NCI-H2081 treated with DMSO at 0.1 percent for 48 hours (cell line): ENCODE data around the gene BMP5.
"Not testable (repeated sequence)": the region's sequence is repeated elsewhere in the genome, so short reads cannot be mapped to it uniquely, and the experiment has no call there.

Source experiments
- DNase-seq: peaks from one replicate; lab custom pipeline; 2025; lab: John Stamatoyannopoulos, UW

BMP5 gene

GRCh38 chr6:55875400-55875799 is at the start of gene BMP5:
TSS of gene BMP5 (minus strand) at chr6:55875590. CDS start at chr6:55874865, 725 bp downstream.
- DNase-seq = no peak

- no peak for DNase-seq
These were observed 47.0 kb upstream of the BMP5 start for GRCh38 chr6:55922406-55922805.

DNA sequence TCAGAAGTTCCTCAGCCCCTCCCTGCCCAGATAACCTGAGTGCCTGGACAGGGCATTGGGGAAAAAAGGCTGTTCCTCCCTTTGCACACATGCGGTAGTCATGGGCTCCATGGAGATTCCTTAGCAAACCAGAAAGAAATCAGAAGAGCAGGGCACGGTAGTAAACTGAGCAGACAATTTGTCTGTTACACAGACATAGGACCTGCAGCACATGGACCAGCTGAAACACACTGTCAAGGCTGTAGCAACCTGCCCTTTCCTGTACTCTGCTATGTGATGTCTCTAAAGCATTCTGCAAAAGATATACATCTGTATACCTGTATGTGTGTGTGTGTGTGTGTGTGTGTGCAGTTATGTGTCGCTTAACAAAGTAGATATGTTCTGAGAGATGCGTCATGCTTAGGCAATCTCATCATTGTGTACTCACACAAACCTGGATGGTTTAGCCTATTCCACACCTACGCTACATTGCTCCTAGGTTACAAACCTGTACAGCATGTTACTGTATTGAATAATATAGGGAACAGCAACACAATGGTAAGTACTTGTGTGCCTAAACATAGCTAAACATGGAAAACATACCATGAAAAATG is 44.4 kb upstream of the BMP5 start:
- DNase-seq = no peak

DNA sequence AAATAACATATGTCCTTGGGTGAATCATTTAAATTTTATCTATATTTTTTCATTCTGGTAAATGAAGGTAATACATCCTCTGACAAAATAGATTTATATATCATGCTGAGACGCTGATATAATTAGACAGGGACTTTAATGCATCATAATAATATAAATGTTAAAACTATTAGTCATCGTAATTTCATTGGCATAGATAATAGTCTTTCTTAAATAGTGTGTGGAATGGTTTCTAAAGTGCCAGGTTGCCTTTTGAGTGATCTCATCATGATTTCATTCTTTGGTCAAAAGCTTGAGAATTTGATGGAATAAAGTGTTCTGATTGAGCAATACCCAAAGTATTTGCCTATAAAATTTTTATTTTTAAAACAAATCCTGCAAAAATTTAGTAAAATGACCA is 43.2 kb upstream of the BMP5 start:
- no peak for DNase-seq

- DNase-seq = no peak
These were observed 42.5 kb upstream of the BMP5 start for GRCh38 chr6:55917751-55918415.

GRCh38 chr6:55916188-55916587 is 40.8 kb upstream of the BMP5 start:
- no peak for DNase-seq

DNA sequence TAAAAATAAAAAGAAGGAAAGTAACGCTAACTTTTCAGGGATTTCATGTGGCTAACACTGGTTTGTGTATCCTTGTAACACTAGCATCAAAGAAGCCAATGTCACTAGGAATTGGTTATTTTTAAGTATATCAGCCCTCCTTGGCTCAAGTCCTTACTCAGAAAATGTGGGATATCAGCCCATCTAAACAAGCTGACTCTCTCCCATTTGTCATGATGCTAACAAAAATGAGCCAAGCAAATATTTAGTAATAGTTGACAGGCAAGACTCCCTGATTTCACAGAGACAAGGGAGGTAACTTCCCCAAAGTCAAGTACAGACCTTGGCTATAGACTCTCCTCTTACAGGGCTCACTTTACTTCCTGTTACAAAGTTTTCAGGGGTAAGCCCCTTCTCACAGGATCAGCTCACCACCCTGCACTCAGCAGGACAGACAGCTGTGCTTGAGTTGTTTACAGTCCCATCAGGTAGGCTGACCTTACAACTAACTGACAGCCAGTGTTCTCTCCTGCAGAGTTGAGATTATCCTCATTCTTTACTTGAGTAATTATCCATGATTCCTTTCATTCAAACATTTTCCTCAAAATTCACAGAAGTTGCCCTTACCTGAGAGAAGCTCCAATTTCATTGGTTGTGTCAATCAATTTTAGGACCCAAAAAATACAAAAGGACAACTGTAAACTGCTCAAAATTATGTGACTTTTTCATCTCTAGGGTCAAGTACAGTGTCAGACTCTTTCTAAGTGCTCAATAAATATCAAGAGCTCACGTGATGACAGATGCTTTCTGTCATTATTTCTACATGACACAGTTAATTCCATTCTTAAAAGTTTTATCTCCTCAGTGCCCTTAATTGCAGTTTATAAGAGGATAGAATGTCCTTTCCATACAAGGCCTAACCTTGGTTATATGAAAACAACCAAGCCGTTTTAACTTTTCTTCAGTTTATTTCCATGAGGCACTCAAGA is 38.1 kb upstream of the BMP5 start:
- no peak for DNase-seq

- not testable (repeated sequence) for DNase-seq
These were observed 35.1 kb upstream of the BMP5 start for GRCh38 chr6:55910466-55910865.

DNA sequence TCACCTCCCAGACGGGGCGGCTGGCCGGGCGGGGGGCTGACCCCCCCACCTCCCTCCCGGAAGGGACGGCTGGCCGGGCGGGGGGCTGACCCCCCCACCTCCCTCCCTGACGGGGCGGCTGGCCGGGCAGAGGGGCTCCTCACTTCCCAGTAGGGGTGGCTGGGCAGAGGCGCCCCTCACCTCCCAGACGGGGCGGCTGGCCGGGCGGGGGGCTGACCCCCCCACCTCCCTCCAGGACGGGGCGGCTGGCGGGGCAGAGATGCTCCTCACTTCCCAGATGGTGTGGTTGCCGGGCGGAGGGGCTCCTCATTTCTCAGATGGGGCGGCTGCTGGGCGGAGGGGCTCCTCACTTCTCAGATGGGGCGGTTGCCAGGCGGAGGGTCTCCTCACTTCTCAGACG is 34.5 kb upstream of the BMP5 start:
- not testable (repeated sequence) for DNase-seq

DNA sequence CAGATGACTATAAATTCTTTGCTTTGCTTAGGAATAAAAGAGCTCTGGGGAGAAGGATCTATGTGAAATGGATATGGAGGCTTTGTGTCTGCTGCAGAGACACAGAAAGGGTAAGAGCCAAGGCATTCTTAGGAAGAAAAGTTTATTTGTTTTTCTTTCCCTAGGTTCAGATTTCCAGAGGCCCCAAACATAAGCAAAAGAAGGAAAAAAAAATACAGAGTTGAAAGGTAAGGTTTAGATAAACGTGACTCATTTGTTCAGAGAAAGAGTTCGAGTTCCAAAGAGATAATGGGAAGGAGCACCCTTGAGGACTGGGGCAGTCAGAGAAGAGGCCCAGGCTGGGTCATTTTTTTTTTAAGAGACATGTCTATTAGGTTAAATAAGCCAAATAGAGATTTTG is 27.4 kb upstream of the BMP5 start:
- DNase-seq = no peak

GRCh38 chr6:55901765-55902270 is 26.4 kb upstream of the BMP5 start:
- no peak for DNase-seq

GRCh38 chr6:55898342-55898741 is 23.0 kb upstream of the BMP5 start:
- DNase-seq = no peak

DNA sequence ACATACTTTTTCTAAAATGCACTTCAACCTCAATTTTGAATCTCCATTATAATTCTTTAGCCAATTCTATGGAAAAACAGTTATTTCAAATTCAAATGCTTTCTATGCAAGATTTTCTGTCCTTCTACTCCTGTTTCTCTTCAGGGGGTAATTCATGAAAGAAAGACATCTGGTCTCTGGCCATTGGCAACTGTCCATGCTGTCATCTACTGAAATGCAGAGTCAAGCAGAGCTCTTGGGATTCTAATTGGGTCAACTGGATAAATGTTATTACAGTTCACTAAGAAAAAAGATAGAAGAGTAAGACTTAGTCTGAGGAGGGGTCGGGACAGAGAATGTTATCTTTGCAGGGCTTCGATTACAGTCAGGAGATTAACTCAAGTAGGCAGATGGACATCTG is 22.0 kb upstream of the BMP5 start:
- DNase-seq = no peak

DNA sequence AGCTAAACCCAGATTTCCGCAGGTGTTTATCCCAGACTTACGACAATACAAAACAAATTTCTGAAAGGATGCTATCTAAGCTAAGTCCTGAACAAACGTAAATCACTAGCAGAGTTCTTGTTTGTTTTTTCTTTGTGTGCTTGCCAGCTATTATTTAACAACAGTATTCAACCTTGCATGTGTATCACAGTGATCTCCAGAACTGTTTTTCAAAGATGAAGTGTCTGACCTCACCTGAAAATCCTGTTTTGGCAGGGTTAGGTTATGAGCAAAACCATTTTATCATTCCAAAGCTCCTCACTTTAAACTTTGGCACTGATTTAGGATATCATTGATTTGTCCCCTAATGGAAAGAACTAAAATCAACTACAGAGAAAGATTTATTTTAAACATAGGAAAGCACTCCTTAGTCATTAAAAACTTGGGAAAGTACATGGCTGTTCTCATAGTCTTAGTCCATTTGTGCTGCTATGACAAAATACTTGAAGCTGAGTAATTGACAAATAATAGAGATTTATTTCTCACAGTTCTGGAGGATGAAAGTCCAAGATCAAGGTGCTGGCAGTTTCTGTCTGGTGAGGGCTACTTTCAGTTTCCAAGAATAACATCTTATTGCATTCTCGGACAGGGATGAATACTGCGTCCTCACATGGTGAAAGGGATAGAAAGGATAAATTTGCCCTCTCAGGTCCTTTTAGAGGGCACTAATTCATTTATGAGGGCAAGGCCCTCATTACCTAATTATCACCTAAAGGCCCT is 20.8 kb upstream of the BMP5 start:
- no peak for DNase-seq

GRCh38 chr6:55892749-55893357 is 17.5 kb upstream of the BMP5 start:
- no peak for DNase-seq

DNA sequence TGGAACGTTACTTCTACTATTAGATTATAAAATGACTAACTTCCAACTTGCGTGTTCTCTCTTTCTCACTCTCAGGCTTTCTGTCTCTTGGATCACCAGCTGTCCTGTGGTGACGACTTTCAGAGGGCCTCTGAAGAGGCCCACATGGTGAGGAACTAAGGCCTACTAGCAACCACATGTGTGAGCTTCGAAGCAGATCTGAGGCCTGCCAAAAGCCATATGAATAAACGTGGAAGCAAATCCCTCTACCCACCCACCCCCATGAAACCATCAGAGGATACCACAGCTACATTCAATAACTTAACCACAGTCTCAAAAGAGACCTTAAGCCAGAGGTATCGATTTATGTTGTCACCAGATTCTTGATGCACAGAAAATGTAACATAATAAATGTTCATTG is 13.5 kb upstream of the BMP5 start:
- DNase-seq = no peak

GRCh38 chr6:55886185-55886836 is 10.9 kb upstream of the BMP5 start:
- no peak for DNase-seq

- no peak for DNase-seq
These were observed 7.6 kb upstream of the BMP5 start for GRCh38 chr6:55882718-55883569.

- no peak for DNase-seq
These were observed 1.9 kb upstream of the BMP5 start for GRCh38 chr6:55877283-55877682.

DNA sequence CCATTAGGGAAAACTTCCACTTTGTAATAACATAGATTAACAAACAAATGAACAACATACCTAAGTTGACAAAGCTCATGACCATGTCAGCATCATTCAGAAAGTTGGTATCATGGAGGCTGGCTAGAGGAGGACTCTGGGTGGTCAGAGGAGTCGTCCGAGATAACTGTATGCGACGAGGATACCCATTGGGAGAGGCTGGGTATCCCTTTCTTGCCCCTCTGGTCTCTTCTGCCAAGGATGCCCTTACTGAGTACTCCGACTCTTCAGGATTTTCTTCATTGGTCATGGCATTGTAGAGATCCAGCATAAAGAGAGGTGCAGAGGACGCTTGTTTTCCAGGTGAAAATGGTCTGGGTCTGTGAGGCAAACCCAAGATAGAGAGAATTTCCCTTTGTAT is 1.1 kb downstream of the BMP5 start:
- DNase-seq = no peak
